ENCODE measurements around the gene NDUFA13. TPM values are rescaled to one million over a fixed set of nuclear protein-coding genes. Genes with fewer than 3 reads are reported as not detected.

NDUFA13 gene
- total RNA-seq, 1 donor from 2014 or later = 294 TPM

- Mint-ChIP-seq H3K4me3 (no peak overlapping the region), H3K9me3 (peaks cover 2% of the 10 kb centered on the region), H3K4me1 (no peaks in the 10 kb centered on the region), H3K27me3 (peaks cover 5% of the 10 kb centered on the region), H3K36me3 (ENCODE audit: low read depth) (no peaks in the 10 kb centered on the region), H3K27ac (no peak overlapping the region)
- intact Hi-C loops (cut with micrococcal nuclease) = no loop called here
- ChIA-PET POLR2A (no interaction called here), CTCF (no interaction called here)
- ATAC-seq (ENCODE audit: low read depth) (no peak), DNase-seq (no peak)
- TF ChIP-seq CTCF (IDR thresholded peaks at IDR 0.05) = no peak
These were observed 33.9 kb downstream of the NDUFA13 start for GRCh38 chr19:19549804-19550464.

- intact Hi-C loops (cut with micrococcal nuclease) = no loop called here
- POLR2A ChIA-PET = no interaction called here
- Mint-ChIP-seq H3K27me3 (peaks cover 5% of the 10 kb centered on the region), H3K4me1 (no peaks in the 10 kb centered on the region), H3K9me3 (peaks cover 2% of the 10 kb centered on the region), H3K4me3 (no peak overlapping the region), H3K27ac (no peak overlapping the region), H3K36me3 (ENCODE audit: low read depth) (no peaks in the 10 kb centered on the region)
- no peak for ATAC-seq (ENCODE audit: low read depth)
- CTCF ChIA-PET = no interaction called here
- no peak for DNase-seq
- TF ChIP-seq CTCF (IDR thresholded peaks at IDR 0.05) = no peak
These were observed 34.5 kb downstream of the NDUFA13 start for GRCh38 chr19:19550485-19550929.

GRCh38 chr19:19550972-19551852 lies 35.2 kb downstream of the NDUFA13 start:
- Mint-ChIP-seq H3K4me3 (no peak overlapping the region), H3K36me3 (ENCODE audit: low read depth) (no peaks in the 10 kb centered on the region), H3K9me3 (peaks cover 2% of the 10 kb centered on the region), H3K4me1 (no peaks in the 10 kb centered on the region), H3K27ac (no peak overlapping the region), H3K27me3 (peaks cover 5% of the 10 kb centered on the region)
- ATAC-seq (ENCODE audit: low read depth) = no peak
- intact Hi-C loops (cut with micrococcal nuclease) = no loop called here
- ChIA-PET POLR2A (interaction anchor here (0.6 kb wide), 1 partner anchor 140 kb away, joined by 6 read pairs; no protein-coding TSS in a partner anchor), CTCF (interaction anchor here (0.8 kb wide), 1 partner anchor 9 kb away, joined by 3 read pairs; no protein-coding TSS in a partner anchor)
- DNase-seq = no peak
- no peak for TF ChIP-seq CTCF (IDR thresholded peaks at IDR 0.05)

- H3K4me3 Mint-ChIP-seq = no peak overlapping the region
- ATAC-seq (ENCODE audit: low read depth) (no peak), DNase-seq (no peak)
- H3K36me3 Mint-ChIP-seq (ENCODE audit: low read depth) = no peaks in the 10 kb centered on the region
- intact Hi-C loops (cut with micrococcal nuclease) = no loop called here
- no peaks in the 10 kb centered on the region for H3K4me1 Mint-ChIP-seq
- POLR2A ChIA-PET = no interaction called here
- peaks cover 2% of the 10 kb centered on the region for H3K9me3 Mint-ChIP-seq
- CTCF ChIA-PET = interaction anchor here (0.8 kb wide), 1 partner anchor 9 kb away, joined by 3 read pairs; no protein-coding TSS in a partner anchor
- H3K27me3 Mint-ChIP-seq = peaks cover 5% of the 10 kb centered on the region
- TF ChIP-seq CTCF (IDR thresholded peaks at IDR 0.05) = no peak
- no peak overlapping the region for H3K27ac Mint-ChIP-seq
These were observed 35.8 kb downstream of the NDUFA13 start for GRCh38 chr19:19551853-19552192.

GRCh38 chr19:19552798-19553197 lies 36.8 kb downstream of the NDUFA13 start:
- ChIA-PET POLR2A (interaction anchor here (1.2 kb wide), 1 partner anchor 111 kb away, joined by 3 read pairs; no protein-coding TSS in a partner anchor), CTCF (interaction anchor here (0.7 to 1.3 kb wide), 2 partner anchors 43 to 44 kb away, joined by 3 read pairs; no protein-coding TSS in a partner anchor)
- Mint-ChIP-seq H3K4me1 (no peaks in the 10 kb centered on the region), H3K4me3 (no peak overlapping the region), H3K9me3 (peaks cover 2% of the 10 kb centered on the region), H3K27ac (no peak overlapping the region), H3K36me3 (ENCODE audit: low read depth) (no peaks in the 10 kb centered on the region), H3K27me3 (peaks cover 5% of the 10 kb centered on the region)
- no peak for DNase-seq
- intact Hi-C loops (cut with micrococcal nuclease) = no loop called here
- TF ChIP-seq CTCF (IDR thresholded peaks at IDR 0.05) = no peak
- ATAC-seq (ENCODE audit: low read depth) = peak; percentile 65

Data from activated B cell treated with CpG ODN at 0.5 μM for 24 hours (primary cell).